Dendritic cell treated with granulocyte-macrophage colony-stimulating factor and Interleukin-4, amounts not matched to agents 40 ng/mL and 50 ng/mL, for 4 days (primary cell): ENCODE data around the gene KNOP1.
A peak's percentile ranks its signal among the peaks of the same experiment; 100 is the strongest.

Source experiments
- H3K27ac Mint-ChIP-seq: one replicate; pipeline ENCODE4 v1.8.0; 2022; ENCODE audit warnings: mild to moderate bottlenecking, mixed read lengths
- H3K27me3 Mint-ChIP-seq: one replicate; pipeline ENCODE4 v1.8.0; 2022; ENCODE audit warnings: mild to moderate bottlenecking, mixed read lengths
- H3K36me3 Mint-ChIP-seq: one replicate; pipeline ENCODE4 v1.8.0; 2022; ENCODE audit warnings: low read depth, mixed read lengths
- H3K4me1 Mint-ChIP-seq: one replicate; pipeline ENCODE4 v1.8.0; 2022; ENCODE audit warnings: low read depth, mixed read lengths
- H3K4me3 Mint-ChIP-seq: one replicate; pipeline ENCODE4 v1.8.0; 2022; ENCODE audit warnings: mild to moderate bottlenecking, moderate library complexity, mixed read lengths
- H3K9me3 Mint-ChIP-seq: one replicate; pipeline ENCODE4 v1.8.0; 2022; ENCODE audit warnings: mixed read lengths
- intact Hi-C: fragments of 100-400 bp; cut with micrococcal nuclease; formaldehyde crosslinking; loops from one replicate; pipeline ENCODE4 v1.15.0; 2022

Gene KNOP1, protein sequence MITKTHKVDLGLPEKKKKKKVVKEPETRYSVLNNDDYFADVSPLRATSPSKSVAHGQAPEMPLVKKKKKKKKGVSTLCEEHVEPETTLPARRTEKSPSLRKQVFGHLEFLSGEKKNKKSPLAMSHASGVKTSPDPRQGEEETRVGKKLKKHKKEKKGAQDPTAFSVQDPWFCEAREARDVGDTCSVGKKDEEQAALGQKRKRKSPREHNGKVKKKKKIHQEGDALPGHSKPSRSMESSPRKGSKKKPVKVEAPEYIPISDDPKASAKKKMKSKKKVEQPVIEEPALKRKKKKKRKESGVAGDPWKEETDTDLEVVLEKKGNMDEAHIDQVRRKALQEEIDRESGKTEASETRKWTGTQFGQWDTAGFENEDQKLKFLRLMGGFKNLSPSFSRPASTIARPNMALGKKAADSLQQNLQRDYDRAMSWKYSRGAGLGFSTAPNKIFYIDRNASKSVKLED

DNA sequence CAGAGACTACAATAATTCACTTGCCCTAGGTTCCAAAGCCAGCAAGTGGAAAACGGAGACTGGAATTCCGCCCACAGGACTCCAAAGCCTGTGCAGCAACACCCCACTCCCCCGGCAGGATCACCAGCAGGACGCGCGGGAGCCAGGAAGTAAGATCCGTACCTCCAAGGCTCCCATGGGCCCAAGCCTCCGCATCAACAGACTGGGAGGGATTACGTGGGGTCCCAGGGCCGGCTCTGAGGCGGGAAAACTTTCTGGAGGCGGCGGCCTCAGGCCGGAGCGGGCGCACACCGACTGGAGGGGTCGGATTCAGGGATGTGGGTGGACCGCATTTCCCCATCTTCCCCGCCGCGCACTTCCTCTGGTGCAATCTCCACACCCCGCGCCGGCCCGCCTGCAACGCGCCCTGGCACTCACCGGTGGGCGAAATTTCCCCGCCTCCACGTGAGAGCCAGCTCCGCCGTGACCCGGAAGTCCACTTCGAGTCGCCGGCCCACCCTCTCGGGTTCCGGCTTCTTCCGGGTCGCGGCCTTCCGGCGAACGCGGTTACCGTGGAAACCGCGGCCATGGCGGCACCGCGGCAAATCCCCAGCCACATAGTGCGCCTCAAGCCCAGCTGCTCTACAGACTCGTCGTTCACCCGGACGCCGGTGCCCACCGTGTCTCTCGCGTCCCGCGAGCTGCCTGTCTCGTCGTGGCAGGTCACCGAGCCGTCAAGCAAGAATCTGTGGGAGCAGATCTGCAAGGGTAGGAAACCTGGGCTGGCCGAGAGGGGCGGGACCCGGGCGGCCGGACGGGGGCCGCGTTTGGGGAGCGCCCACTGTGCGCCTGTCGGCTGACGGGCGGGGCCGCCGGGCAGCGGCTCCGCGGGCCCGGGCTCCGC, at the start of gene KNOP1, which contains the start of gene IQCK:
Gene KNOP1 (minus strand): TSS at position 487 of the 883 bp plus-strand sequence. CDS start 3,192 bp downstream, outside the sequence.
Gene IQCK (plus strand): TSS at position 531 of the 883 bp plus-strand sequence. CDS start 36 bp downstream, at position 567.
- Mint-ChIP-seq H3K4me3 (peak within 1 kb of the TSS; percentile 94), H3K27me3 (no peaks in the 10 kb centered on the region), H3K4me1 (peaks cover 29% of the 10 kb centered on the region), H3K36me3 (peaks cover 28% of the 10 kb centered on the region), H3K9me3 (no peaks in the 10 kb centered on the region), H3K27ac (peak within 1 kb of the TSS; percentile 82)
- intact Hi-C loops, result no loop called here

DNA sequence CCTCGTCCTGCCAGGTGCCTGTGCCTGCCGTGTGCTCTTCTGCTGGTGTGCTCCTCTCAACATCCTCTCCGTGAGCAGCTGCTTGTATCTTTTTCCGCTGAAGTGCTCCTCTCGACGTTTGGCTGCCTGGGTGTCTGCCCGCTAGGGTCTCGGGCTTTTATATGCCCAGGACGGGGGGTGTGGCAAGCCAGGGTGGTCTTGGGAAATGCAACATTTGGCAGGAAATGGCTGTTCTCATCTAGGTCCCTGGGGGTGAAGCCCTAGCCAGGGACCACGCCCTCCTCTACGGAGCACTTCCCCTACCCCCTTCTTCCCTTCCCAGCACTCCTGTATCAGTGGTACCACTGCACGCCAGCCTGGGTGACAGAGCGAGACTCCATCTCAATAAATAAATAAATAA, 49.5 kb upstream of the KNOP1 start:
- Mint-ChIP-seq H3K27me3 (no peaks in the 10 kb centered on the region), H3K36me3 (no peaks in the 10 kb centered on the region), H3K4me3 (no peak overlapping the region), H3K9me3 (peaks cover 16% of the 10 kb centered on the region), H3K4me1 (peaks cover 11% of the 10 kb centered on the region), H3K27ac (no peak overlapping the region)
- intact Hi-C loops, result no loop called here

DNA sequence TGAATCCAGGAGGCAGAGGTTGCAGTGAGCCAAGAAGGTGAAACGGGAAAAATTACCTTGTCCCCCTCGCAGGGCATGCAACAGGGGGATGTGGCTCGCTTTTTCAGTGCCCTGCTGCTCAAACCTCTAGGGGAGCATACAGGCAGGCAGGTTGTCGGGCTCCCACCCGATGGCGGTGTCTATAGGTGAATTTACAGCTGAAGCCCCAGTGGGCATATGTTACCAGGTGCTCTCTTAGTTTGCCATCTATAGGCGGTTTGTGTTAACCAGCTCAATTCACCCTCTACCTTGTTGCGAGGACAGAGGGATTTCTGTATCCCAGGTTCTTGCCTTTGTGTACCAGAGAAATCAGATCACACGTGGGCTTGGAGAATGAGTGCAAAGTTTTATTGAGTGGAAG, 49.0 kb upstream of the KNOP1 start:
- no peaks in the 10 kb centered on the region for H3K27me3 Mint-ChIP-seq

DNA sequence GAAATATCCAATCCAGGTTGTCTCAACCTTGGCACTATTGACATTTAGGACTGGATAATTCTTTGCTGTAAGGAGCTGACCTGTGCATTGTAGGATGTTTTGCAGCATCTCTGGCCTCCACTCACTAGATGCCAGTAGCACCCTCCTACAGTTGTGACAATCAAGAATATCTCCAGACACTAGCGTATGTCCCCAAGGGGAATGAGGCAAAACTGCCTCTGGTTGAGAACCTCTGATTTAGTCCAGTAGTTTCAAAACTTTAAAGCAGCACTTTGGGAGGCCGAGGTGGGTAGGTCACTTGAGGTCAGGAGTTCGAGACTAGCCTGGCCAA, 48.5 kb upstream of the KNOP1 start:
- H3K4me3 Mint-ChIP-seq, result no peak overlapping the region
- intact Hi-C loops, result no loop called here
- H3K27me3 Mint-ChIP-seq, result no peaks in the 10 kb centered on the region
- H3K36me3 Mint-ChIP-seq, result no peaks in the 10 kb centered on the region
- H3K27ac Mint-ChIP-seq, result no peak overlapping the region
- peaks cover 11% of the 10 kb centered on the region for H3K4me1 Mint-ChIP-seq
- H3K9me3 Mint-ChIP-seq, result peaks cover 16% of the 10 kb centered on the region

More for the DNA sequence above, 49.0 kb upstream of the KNOP1 start:
- H3K27ac Mint-ChIP-seq, result no peak overlapping the region
- peaks cover 11% of the 10 kb centered on the region for H3K4me1 Mint-ChIP-seq
- intact Hi-C loops, result no loop called here
- no peak overlapping the region for H3K4me3 Mint-ChIP-seq
- H3K9me3 Mint-ChIP-seq, result peaks cover 16% of the 10 kb centered on the region
- H3K36me3 Mint-ChIP-seq, result no peaks in the 10 kb centered on the region

DNA sequence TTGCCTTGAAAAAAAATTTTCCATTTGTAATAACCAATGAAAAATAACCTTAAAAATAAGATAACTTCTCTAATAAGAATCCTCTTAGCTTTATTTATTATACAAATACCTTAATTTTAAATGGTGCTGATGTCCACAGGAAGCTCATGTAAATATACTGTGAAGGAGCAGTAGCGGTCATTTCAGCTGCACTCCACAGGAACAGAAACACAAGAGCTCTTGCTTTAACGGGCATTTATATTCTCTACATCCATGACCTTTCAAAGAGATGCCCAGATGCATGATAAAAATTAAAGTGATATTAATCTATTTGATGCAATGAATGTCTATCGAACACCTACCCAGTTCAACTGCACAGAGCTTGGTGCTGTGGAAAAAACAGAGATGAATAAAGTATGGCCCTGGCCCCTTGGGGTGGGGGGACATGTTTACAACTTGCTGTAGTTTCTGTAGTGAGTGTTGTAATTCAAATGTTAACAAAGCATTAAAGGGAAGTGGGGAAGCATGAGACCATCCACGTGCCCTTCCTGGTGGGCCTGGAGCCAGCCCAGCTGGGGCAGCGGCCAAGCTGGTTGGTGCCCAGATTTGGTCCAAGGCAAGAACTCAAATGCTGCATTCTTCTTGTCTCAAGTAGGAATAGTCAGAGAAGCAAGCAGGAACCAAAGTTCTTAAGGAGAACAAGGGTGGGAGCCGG, 48.0 kb upstream of the KNOP1 start:
- no peak overlapping the region for H3K27ac Mint-ChIP-seq

DNA sequence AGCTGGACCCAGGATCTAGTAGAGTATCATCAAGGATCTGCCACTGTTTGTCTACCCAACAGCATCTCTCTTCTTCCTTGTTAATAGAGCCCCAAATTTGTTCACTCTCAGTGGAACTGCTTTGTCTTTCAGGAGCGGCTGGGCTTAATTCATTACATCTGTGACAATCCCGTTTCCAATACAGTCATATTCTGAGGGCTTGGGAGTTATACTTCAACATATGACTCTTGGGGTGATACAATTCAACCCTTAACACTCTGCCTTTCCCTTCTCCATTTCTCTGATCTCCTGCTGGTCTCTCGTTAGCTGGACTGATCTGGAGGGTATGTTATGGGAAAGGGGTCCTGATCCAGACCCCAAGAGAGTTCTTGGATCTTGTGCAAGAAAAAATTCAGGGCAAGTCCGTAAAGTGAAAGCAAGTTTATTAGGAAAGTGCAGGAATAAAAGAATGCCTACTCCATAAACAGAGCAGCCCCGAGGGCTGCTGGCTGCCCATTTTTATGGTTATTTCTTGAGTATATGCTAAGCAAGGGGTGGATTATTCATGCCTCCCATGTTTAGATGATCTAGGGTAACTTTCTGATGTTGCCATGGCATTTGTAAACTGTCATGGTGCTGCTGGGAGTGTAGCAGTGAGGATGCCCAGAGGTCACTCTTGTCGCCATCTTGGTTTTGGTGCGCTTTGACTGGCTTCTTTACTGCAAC, 42.5 kb upstream of the KNOP1 start:
- no peaks in the 10 kb centered on the region for H3K9me3 Mint-ChIP-seq
- peaks cover 7% of the 10 kb centered on the region for H3K4me1 Mint-ChIP-seq
- no peaks in the 10 kb centered on the region for H3K27me3 Mint-ChIP-seq
- no peaks in the 10 kb centered on the region for H3K36me3 Mint-ChIP-seq
- H3K4me3 Mint-ChIP-seq, result no peak overlapping the region
- intact Hi-C loops, result no loop called here
- no peak overlapping the region for H3K27ac Mint-ChIP-seq

More for the DNA sequence above, 48.0 kb upstream of the KNOP1 start:
- Mint-ChIP-seq H3K4me1 (peaks cover 11% of the 10 kb centered on the region), H3K4me3 (no peak overlapping the region), H3K27me3 (no peaks in the 10 kb centered on the region), H3K9me3 (peaks cover 16% of the 10 kb centered on the region), H3K36me3 (no peaks in the 10 kb centered on the region)
- intact Hi-C loops, result no loop called here

DNA sequence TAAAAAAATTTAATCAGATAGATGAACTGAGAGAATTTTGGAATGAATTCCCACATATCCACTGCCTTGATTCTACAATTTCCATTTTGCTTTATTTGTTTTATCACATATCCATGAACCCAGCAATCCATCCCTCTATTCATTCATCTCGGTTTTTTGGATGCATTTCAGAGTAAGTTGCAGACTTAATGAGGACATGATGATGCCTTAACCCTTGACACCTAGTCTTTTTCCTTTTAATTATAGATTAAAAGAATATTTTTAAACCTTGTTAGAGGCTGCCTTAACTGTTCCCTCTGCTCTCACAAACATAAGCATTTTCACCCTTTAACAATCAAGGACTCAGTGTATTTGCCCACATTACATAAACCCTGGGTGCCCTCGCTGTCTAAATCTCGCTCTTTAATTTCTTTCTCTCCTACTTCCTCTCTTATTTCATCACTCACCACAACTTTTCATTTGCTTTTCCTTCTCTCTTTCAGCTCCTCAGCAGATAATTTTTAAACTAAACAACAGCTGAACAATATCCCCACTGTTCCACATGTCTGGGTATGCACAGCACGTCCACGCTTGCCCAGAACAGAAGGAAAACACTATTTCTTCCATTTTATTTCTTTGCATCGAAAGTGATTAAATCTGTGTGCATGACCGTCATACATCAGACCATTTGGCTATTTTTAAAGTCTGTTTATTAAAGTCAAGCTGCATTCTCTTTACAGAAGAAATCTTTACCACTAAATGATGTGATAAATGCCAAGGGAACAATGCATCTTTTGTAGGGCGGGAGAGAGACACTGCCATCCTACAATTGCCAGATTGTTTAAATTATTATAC, 40.0 kb upstream of the KNOP1 start:
- H3K4me3 Mint-ChIP-seq, result no peak overlapping the region
- H3K36me3 Mint-ChIP-seq, result no peaks in the 10 kb centered on the region
- H3K9me3 Mint-ChIP-seq, result no peaks in the 10 kb centered on the region
- intact Hi-C loops, result no loop called here
- no peaks in the 10 kb centered on the region for H3K27me3 Mint-ChIP-seq
- peaks cover 7% of the 10 kb centered on the region for H3K4me1 Mint-ChIP-seq
- H3K27ac Mint-ChIP-seq, result no peak overlapping the region

DNA sequence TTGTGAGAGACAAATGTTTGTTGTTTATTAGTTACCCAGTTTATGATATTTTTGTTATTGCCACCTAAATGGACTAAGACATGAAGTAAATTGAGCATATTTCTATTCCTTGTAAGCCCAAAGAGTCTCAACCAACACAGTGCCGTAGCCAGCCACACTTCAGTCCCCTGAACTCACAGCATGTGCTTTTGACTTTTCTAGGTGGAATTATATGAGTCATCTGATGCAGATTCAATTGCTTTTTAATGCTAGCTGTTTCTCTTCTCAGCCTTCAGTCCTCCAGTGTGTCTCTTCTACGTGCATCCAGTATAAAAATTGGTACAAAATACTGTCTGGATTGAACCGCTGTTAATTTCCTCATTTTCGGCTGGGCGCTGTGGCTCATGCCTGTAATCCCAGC, 39.0 kb upstream of the KNOP1 start:
- Mint-ChIP-seq H3K4me3 (no peak overlapping the region), H3K9me3 (no peaks in the 10 kb centered on the region), H3K36me3 (no peaks in the 10 kb centered on the region), H3K4me1 (peaks cover 7% of the 10 kb centered on the region), H3K27ac (no peak overlapping the region), H3K27me3 (no peaks in the 10 kb centered on the region)
- intact Hi-C loops, result no loop called here

DNA sequence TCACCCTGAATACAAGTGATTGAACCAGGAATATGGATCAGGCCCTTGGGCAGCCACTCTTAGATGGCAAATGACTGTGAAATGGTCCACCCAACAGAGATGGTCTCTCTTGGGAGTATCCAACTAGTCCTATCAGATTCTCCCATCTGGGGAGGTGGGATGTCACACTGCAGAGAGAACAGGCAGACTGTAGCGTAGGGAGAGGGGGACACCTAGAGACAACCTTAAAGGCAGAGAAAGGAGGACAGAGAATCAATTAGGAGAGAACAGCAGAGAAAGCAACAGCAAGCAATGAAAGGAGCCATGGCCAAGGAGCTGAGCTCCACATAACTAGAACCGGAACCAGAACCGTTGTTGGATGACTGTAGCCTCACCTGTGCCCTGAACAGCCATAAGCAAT, 37.2 kb upstream of the KNOP1 start:
- Mint-ChIP-seq H3K27me3 (no peaks in the 10 kb centered on the region), H3K4me3 (no peak overlapping the region), H3K9me3 (no peaks in the 10 kb centered on the region), H3K27ac (no peak overlapping the region), H3K4me1 (peaks cover 7% of the 10 kb centered on the region), H3K36me3 (no peaks in the 10 kb centered on the region)
- intact Hi-C loops, result no loop called here

DNA sequence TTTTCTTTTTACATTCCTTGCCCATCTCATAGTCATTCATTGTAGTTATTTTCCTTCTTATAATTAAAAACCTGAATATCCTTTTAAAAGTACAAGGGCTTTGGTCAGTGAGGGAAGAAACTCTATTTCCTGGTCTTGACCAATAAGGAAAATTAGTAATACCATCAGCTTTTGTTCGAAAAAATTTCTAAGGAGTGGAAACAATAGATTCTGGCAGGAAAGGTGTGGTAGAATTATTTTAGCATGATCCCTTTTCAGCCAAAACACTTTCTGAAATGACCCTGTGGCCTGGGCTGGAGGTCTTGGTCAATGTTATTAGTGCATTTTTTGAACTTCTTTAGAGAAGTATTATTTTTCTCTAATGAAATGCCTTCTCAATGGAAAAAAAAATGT, 36.6 kb upstream of the KNOP1 start:
- no peak overlapping the region for H3K4me3 Mint-ChIP-seq
- H3K4me1 Mint-ChIP-seq, result peaks cover 7% of the 10 kb centered on the region
- intact Hi-C loops, result no loop called here
- no peaks in the 10 kb centered on the region for H3K27me3 Mint-ChIP-seq
- no peak overlapping the region for H3K27ac Mint-ChIP-seq
- no peaks in the 10 kb centered on the region for H3K36me3 Mint-ChIP-seq
- H3K9me3 Mint-ChIP-seq, result no peaks in the 10 kb centered on the region

DNA sequence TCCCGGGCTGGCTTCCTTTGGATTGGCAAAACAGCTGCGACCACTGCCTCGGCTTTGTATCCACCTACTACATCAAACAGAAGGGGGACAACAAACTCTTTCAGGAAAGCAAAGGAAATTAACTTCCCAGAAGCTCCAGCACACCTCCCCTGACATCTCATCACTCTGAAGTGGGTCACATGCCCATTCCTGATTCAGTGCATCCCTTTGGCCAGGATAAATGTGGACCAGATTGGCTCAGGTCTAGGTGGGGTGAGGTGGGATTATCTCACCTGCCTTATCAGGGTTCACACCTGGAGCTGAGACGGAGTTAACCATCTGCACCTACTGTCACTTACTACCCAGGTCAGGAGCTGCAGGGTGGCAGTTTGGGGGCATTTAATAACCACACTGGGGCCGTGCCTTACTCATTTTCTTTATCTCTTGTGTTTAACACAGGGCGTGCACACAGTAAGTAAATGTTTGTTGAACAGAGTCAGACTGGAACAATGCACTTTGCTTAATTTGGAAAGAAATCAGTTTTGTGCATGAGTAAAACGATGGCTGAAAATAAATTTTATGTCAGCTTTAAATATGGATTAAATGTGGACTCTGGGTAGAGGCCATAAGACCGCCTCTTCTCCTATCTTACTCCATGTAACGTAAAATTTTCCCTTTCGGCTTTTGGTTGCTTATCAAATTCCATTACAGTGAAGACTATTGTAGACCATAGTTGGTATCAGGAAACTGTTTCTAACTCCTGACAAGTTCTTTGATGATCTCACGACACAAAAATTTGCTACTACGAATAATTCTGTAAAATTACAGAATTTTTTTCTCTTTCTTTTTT, 36.0 kb upstream of the KNOP1 start:
- Mint-ChIP-seq H3K27ac (no peak overlapping the region), H3K4me3 (no peak overlapping the region), H3K4me1 (peaks cover 7% of the 10 kb centered on the region), H3K9me3 (no peaks in the 10 kb centered on the region), H3K36me3 (no peaks in the 10 kb centered on the region), H3K27me3 (no peaks in the 10 kb centered on the region)
- intact Hi-C loops, result no loop called here
